ENCODE data around the gene CBX1. TPM values are rescaled to one million over a fixed set of nuclear protein-coding genes. Genes with fewer than 3 reads are reported as not detected.

Gene CBX1
- total and polyA plus RNA-seq, 2 of the 13 experiments (the other 11 are each of a cell fraction or from before 2014, with no cell fraction given) = 17.8 to 108 TPM

DNA sequence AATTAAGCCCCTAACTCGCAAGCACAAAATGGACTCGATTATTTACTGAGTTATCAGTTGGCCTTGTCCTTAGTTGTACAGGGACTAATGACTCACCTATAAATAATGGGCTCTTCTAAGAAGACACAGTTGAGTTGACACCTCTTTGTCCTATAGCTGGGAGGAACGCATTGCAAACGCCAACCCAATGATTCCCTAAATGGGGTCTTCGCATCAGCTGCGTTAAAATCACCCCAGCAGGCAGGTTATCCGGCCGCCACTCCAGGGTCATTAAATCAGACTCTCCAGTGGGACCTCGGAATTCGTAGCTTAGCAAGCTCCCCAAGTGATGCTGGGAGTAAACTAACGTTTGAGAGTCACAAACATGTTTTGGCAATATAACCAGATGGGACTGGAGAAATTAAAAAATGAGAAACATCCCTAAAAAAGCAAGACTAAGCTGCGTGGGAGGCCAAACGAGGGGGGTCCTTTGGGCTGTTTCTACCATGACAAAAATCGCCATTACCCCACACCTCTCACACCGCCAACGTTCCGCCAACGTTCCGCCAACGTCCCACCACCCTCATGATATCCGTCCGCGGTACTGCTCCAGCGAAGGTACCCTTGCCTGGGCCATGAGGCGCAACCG is 54.1 kb downstream of the CBX1 start (continued):
- TF ChIP-seq SMAD3 (CRISPR knock-in tag; IDR thresholded peaks at IDR 0.05) = no peak
- TF ChIP-seq AHR (CRISPR knock-in tag; IDR thresholded peaks at IDR 0.05) = no peak
- no peak for TF ChIP-seq POLR2G (IDR thresholded peaks at IDR 0.05; ENCODE audit: low read depth, low read length)
- no peak for TF ChIP-seq U2AF2 (IDR thresholded peaks at IDR 0.05; ENCODE audit: low read depth, low read length)
- no peak for TF ChIP-seq THYN1 (CRISPR knock-in tag; IDR thresholded peaks at IDR 0.05; ENCODE audit: borderline replicate concordance, low read depth)
- TF ChIP-seq CBX1 (IDR thresholded peaks at IDR 0.05; ENCODE audit: low read depth) = no peak
- peak; percentile 6; the same call in 1 of the 2 replicates for TF ChIP-seq HIVEP1 (CRISPR knock-in tag; IDR thresholded peaks at IDR 0.05)

- CTCF ChIA-PET (ENCODE audit: low intra/inter-chr PET ratio, low total read pairs) = no interaction called here
- intact Hi-C loops (cut with micrococcal nuclease; ENCODE audit: unreplicated experiment) = no loop called here
- no peak overlapping the region for H3K4me3 ChIP-seq (replicated peaks in 1 of 3; ENCODE audit: insufficient read depth in 1 of 3, low read depth in 2 of 3, low read length in 3 of 3)
Measured at GRCh38 chr17:48046296-48046695, 55.0 kb downstream of the CBX1 start.

More at GRCh38 chr17:48046296-48046695, 55.0 kb downstream of the CBX1 start:
- no peak for FAIRE-seq
- no peaks in the 10 kb centered on the region for H3K9me3 ChIP-seq (ENCODE audit: low read length)
- no peak for ATAC-seq
- no peak overlapping the region for H3K9ac ChIP-seq (ENCODE audit: insufficient read depth, low read depth, low read length)
- TF ChIP-seq SIN3A (IDR thresholded peaks at IDR 0.05; ENCODE audit: borderline replicate concordance, low read depth, low read length) (no peak), ZNF121 (CRISPR knock-in tag; IDR thresholded peaks at IDR 0.05) (peak; percentile 76; the same call in 1 of the 2 replicates), NFIC (IDR thresholded peaks at IDR 0.05; ENCODE audit: low read length) (0 out of 2 replicates have a peak, but pooled peaks have one; percentile 4), GTF2F1 (IDR thresholded peaks at IDR 0.05; ENCODE audit: low read length) (no peak)
- H3K79me2 ChIP-seq (ENCODE audit: insufficient read depth, low read length) = peaks cover 25% of the 10 kb centered on the region
- WGBS (ENCODE audit: low lambda C conversion rate) = 85% methylated on average over 7 of the region's 7 CpGs
- H2AFZ ChIP-seq (ENCODE audit: low read length) = no peak overlapping the region
- H3K27me3 ChIP-seq (ENCODE audit: control insufficient read depth in 1 of 2, insufficient read depth in 2 of 2, low read length in 2 of 2) = peaks cover 2% of the 10 kb centered on the region in 2 experiments; a peak in 3 of 5 replicates
- peaks cover 47% of the 10 kb centered on the region for H3K4me1 ChIP-seq (ENCODE audit: insufficient read depth, low read length)
- in situ Hi-C loops (cut with HindIII; ENCODE audit: extremely low pct_ligation_motif_present, low pct_unique_long_range_greater_than_20kb) = no loop called here
- no peak overlapping the region for H3K27ac ChIP-seq (ENCODE audit: extremely low read length, insufficient read depth, low read length)
- DNase-seq (ENCODE audit: low spot score) = no peak
- no peak overlapping the region for H3K4me2 ChIP-seq (ENCODE audit: low read depth, low read length)
- BruUV-seq (replicated peaks) = no TSS peak
- H3K36me3 ChIP-seq (replicated peaks in 1 of 2; ENCODE audit: control insufficient read depth in 1 of 2, insufficient read depth in 2 of 2, low read length in 2 of 2) = peaks cover 2 to 10% of the 10 kb centered on the region in 2 experiments
- peaks cover 9% of the 10 kb centered on the region; the same call in 1 of the 2 replicates for H4K20me1 ChIP-seq (ENCODE audit: insufficient read depth, low read length)
- POLR2A ChIA-PET = interaction anchor here (1.4 to 2.1 kb wide), 2 partner anchors 13 to 62 kb away, joined by 4 to 5 read pairs; partner anchors contain the start of gene SNX11
